Upper lobe of left lung (tissue), 4 donors: ENCODE data around the gene EXOC4.
"Not testable (repeated sequence)": the region's sequence is repeated elsewhere in the genome, so short reads cannot be mapped to it uniquely, and the experiment has no call there.

Experiments
- CTCF ChIP-seq, 6 experiments: fragments of 450-650 bp in 4 of 6; fragments of 200-600 bp in 2 of 6; sonication (generic) in 2 of 6; IDR thresholded peaks; one replicate each; pipeline ENCODE4 v1.5.1; 2016 to 2019; ENCODE audit warnings: antibody characterized with exemption in 6 of 6
- POLR2A ChIP-seq, 4 donors: fragments of 450-650 bp; IDR thresholded peaks; one replicate each; pipeline ENCODE4 v1.5.1; 2016 to 2017; ENCODE audit warnings: antibody characterized with exemption in 4 of 4, mild to moderate bottlenecking in 2 of 4
- POLR2AphosphoS5 ChIP-seq, 2 donors: sonication (generic); formaldehyde crosslinking; IDR thresholded peaks; one replicate each; pipeline ENCODE4 v1.5.1; 2017; ENCODE audit warnings: antibody characterized with exemption in 2 of 2

- TF ChIP-seq POLR2AphosphoS5, CTCF, POLR2A (IDR thresholded peaks at IDR 0.05): not testable (repeated sequence)
These were observed 39.1 kb upstream of the EXOC4 start for GRCh38 chr7:133213772-133214171.
